Bronchial epithelial cell (primary cell): Measurements from ENCODE around the gene SEC22A. TPM values are rescaled to one million over a fixed set of nuclear protein-coding genes. Genes with fewer than 3 reads are reported as not detected.

ENCODE experiments used
- DNase-seq: peaks from one replicate; pipeline ENCODE4 v3.0.0-alpha.2; 2010; ENCODE audit warnings: low read depth
- FAIRE-seq: peaks from 2 replicates; lab custom pipeline; 2011; peaks lifted over from hg19 to GRCh38; lab: Jason Lieb, UNC
- H3K27me3 ChIP-seq: 2 replicates; pipeline ENCODE4 v1.5.1; 2011; ENCODE audit warnings: low read length; ENCODE audit not compliant: control insufficient read depth, insufficient read depth
- H3K36me3 ChIP-seq: 2 replicates; pipeline ENCODE4 v1.5.1; 2011; ENCODE audit warnings: low read length; ENCODE audit not compliant: control insufficient read depth, insufficient read depth
- H3K4me3 ChIP-seq: 2 replicates; pipeline ENCODE4 v1.5.1; 2011; ENCODE audit warnings: mild to moderate bottlenecking, low read depth, low read length, control low read depth
- total RNA-seq: library from RNA; depleted of rRNA; stranded (reverse); fragments of >200 nt; gene quantifications from 2 replicates; pipeline ENCODE4 v1.2.1, GENCODE V29; 2014
- TF ChIP-seq, protein P1 (sequence below): IDR thresholded peaks from 2 replicates; pipeline ENCODE4 v1.5.1; 2011; ENCODE audit warnings: mild to moderate bottlenecking, moderate library complexity, low read length, control low read depth, inconsistent platforms; ENCODE audit not compliant: insufficient read depth, severe bottlenecking

SEC22A gene
- total RNA-seq, 1 donor from 2014 or later, result 44.0 TPM

DNA sequence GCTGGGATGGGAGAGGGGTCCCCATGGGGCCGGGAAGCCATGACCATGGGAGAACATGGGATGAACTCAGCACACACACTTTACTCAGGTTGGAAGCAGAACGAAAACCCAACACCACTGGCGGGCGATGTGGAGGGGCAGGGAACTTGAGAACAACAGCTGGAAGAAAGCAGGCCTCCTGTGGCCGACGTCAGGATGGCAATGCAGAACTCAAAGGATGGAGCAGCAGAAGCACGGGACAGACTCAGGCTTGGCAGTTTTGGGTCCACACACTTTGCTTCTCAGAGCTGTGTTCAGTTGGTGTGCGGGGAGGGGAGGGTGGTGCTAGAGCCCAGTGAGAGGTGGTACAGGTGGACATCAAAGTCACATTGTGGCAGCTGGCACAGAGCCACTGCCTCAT, 80.7 kb downstream of the SEC22A start:
- Histone ChIP-seq H3K36me3 (no peaks in the 10 kb centered on the region), H3K27me3 (no peaks in the 10 kb centered on the region), H3K4me3 (no peak overlapping the region)
- FAIRE-seq (peak; percentile 77), DNase-seq (no peak)
- TF ChIP-seq, protein P1, sequence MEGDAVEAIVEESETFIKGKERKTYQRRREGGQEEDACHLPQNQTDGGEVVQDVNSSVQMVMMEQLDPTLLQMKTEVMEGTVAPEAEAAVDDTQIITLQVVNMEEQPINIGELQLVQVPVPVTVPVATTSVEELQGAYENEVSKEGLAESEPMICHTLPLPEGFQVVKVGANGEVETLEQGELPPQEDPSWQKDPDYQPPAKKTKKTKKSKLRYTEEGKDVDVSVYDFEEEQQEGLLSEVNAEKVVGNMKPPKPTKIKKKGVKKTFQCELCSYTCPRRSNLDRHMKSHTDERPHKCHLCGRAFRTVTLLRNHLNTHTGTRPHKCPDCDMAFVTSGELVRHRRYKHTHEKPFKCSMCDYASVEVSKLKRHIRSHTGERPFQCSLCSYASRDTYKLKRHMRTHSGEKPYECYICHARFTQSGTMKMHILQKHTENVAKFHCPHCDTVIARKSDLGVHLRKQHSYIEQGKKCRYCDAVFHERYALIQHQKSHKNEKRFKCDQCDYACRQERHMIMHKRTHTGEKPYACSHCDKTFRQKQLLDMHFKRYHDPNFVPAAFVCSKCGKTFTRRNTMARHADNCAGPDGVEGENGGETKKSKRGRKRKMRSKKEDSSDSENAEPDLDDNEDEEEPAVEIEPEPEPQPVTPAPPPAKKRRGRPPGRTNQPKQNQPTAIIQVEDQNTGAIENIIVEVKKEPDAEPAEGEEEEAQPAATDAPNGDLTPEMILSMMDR, result no peak

DNA sequence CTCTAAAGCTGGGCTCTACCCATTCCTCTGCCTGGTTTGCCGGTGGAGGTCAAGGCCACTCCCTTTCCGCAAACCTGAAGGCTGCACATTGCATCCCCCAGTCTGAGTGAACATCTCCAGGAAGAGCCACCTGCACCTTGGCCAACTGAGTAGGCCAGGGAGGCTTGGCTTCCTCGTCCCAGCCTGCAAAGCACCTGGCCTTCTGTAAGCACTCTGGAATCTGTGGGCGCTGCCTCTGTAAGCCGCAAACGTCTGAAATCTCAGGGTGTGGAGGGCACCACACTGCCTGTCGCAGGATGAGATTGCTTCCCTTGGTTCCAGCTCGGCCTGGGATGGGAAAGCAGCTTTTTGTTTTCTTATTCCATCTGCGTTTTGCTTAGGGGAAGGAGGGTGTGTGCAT, 81.3 kb downstream of the SEC22A start:
- Histone ChIP-seq H3K36me3 (no peaks in the 10 kb centered on the region), H3K4me3 (no peak overlapping the region), H3K27me3 (no peaks in the 10 kb centered on the region)
- TF ChIP-seq, protein P1, result no peak
- no peak for DNase-seq
- no peak for FAIRE-seq

DNA sequence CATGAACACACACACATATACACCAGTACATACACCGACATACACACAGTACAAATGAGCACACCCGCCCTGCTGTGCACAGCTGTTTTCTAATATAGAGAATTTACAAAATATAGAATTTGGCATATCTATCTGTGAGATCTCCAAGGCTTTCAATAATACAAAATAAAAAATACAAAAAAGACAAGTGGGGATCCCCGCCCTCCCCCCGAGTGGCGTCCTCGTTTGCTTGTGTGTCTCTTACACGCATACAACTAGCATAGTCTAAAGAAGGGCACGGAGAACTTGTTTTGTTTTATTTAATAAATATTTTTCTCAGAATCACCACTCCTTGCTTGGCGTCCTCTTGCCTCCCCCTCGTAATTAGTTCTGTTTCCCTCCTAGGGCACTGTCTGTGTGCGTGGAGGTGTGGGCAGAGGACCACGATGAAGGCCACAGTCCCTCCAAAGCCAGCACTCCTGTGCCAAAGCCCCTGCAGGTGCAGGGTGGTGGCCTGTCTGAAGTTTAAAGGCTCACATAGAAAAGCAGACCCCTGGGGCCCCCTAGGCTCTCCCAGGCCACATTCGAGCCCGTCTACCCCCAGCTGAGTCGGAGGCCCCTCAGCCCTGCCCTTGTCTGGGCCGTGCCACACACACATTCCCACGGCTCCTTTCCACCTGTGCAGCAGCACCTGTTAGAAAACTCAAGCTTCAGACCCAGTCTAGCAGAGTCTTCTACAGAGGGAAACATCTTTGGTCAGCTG, 82.1 kb downstream of the SEC22A start:
- TF ChIP-seq, protein P1, result no peak
- no peaks in the 10 kb centered on the region for H3K36me3 ChIP-seq
- H3K27me3 ChIP-seq, result no peaks in the 10 kb centered on the region
- FAIRE-seq (no peak), DNase-seq (no peak)
- no peak overlapping the region for H3K4me3 ChIP-seq

DNA sequence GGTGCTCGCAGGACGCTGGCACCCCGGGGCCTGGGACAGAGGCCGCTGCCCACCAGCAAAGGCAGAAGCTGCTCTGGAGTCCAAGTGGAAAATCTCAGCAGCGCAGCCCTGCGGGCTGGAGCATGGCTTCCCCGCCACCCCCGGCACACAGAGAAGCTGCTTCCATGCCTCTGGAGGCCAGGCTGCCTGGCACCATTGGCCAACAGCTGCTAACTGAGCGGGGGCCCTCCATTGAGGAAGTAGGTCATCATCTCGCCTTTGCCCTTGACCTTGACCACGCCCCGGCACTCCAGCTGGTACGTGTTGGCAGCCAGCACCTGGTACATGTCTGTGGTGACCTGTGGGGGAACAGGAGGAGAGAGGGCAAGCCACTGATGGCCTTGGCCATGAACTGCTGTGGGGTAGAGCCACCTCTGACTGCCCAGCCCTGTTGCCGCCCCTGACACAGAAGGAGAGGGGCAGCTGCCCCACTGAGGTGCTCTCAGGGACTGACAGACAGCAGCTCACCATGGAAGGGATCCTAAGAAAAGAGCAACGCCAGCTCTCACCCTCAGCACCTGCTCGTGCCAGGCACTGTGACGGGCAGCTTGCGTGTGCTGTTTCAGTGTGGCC, 82.8 kb downstream of the SEC22A start:
- peak; percentile 50 for FAIRE-seq
- H3K4me3 ChIP-seq, result no peak overlapping the region
- no peaks in the 10 kb centered on the region for H3K27me3 ChIP-seq
- no peaks in the 10 kb centered on the region for H3K36me3 ChIP-seq
- DNase-seq, result no peak
- TF ChIP-seq, protein P1, result no peak

DNA sequence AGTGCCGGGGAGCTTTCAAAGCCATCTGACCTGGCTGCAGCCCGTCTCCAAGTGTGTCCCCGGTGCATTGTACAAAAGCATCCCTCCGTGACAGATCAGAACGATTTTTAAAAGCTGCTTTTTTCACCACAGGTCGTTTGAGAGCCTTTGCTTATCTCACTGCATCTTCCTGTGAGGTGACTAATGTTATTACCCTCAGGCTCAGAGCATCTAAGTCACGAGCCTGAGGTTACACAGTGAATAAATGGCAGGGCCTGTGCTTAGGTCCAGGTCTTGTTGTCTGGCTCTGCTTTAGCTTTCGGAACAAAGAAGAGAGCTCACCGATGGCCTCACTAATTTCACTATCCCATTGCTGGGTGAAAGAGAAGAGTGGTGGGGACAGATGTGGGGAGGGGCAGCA, 83.3 kb downstream of the SEC22A start:
- no peak for FAIRE-seq
- DNase-seq, result peak; percentile 54
- H3K36me3 ChIP-seq, result no peaks in the 10 kb centered on the region
- TF ChIP-seq, protein P1, result no peak
- H3K27me3 ChIP-seq, result no peaks in the 10 kb centered on the region
- no peak overlapping the region for H3K4me3 ChIP-seq
